HG03025 (cell line): ENCODE measurements around the gene DPP4.

Source experiments
- ATAC-seq: cut with Tn5 transposase; IDR thresholded peaks from one replicate; pipeline ENCODE4 v1.9.1; 2021; ENCODE audit warnings: mild to moderate bottlenecking, moderate library complexity; ENCODE audit not compliant: unreplicated experiment, low FRiP score

Gene DPP4

GRCh38 chr2:162086904-162087303 is 12.9 kb upstream of the DPP4 start:
- ATAC-seq: no peak

GRCh38 chr2:162085090-162085891 is 11.3 kb upstream of the DPP4 start:
- no peak for ATAC-seq

- no peak for ATAC-seq
These were observed 10.5 kb upstream of the DPP4 start for GRCh38 chr2:162084536-162084935.

GRCh38 chr2:162082681-162083080 is 8.7 kb upstream of the DPP4 start:
- ATAC-seq: no peak

GRCh38 chr2:162082036-162082435 is 8.0 kb upstream of the DPP4 start:
- ATAC-seq: no peak

GRCh38 chr2:162079514-162079913 is 5.5 kb upstream of the DPP4 start:
- no peak for ATAC-seq

- ATAC-seq: no peak
These were observed 1.7 kb upstream of the DPP4 start for GRCh38 chr2:162075689-162076132.

GRCh38 chr2:162074928-162075688 is 1.1 kb upstream of the DPP4 start:
- no peak for ATAC-seq

- no peak for ATAC-seq
These were observed 549 bp upstream of the DPP4 start for GRCh38 chr2:162074632-162074895.

- ATAC-seq: no peak
These were observed 783 bp downstream of the DPP4 start for GRCh38 chr2:162072976-162073887.

GRCh38 chr2:162072181-162072702 is 1.8 kb downstream of the DPP4 start:
- peak; percentile 61 for ATAC-seq

GRCh38 chr2:162071001-162071400 is 3.0 kb downstream of the DPP4 start:
- ATAC-seq: no peak

GRCh38 chr2:162070228-162070936 is 3.6 kb downstream of the DPP4 start:
- ATAC-seq: no peak

- ATAC-seq: no peak
These were observed 4.6 kb downstream of the DPP4 start for GRCh38 chr2:162069267-162069903.

- no peak for ATAC-seq
These were observed 6.4 kb downstream of the DPP4 start for GRCh38 chr2:162067596-162067995.

GRCh38 chr2:162065767-162066166 is 8.2 kb downstream of the DPP4 start:
- no peak for ATAC-seq

- ATAC-seq: peak; percentile 38
These were observed 10.1 kb downstream of the DPP4 start for GRCh38 chr2:162063899-162064298.

GRCh38 chr2:162063281-162063680 is 10.7 kb downstream of the DPP4 start:
- ATAC-seq: no peak

- ATAC-seq: no peak
These were observed 11.5 kb downstream of the DPP4 start for GRCh38 chr2:162062559-162062958.

GRCh38 chr2:162061021-162061420 is 13.0 kb downstream of the DPP4 start:
- ATAC-seq: no peak
